HG03354 (cell line): ENCODE data around the gene IGFBP7.
"Not testable (repeated sequence)": the region's sequence is repeated elsewhere in the genome, so short reads cannot be mapped to it uniquely, and the experiment has no call there.

Source experiments
- ATAC-seq: cut with Tn5 transposase; IDR thresholded peaks from one replicate; pipeline ENCODE4 v1.9.1; 2021; ENCODE audit warnings: mild to moderate bottlenecking; ENCODE audit not compliant: unreplicated experiment, poor library complexity, severe bottlenecking

Gene IGFBP7

DNA sequence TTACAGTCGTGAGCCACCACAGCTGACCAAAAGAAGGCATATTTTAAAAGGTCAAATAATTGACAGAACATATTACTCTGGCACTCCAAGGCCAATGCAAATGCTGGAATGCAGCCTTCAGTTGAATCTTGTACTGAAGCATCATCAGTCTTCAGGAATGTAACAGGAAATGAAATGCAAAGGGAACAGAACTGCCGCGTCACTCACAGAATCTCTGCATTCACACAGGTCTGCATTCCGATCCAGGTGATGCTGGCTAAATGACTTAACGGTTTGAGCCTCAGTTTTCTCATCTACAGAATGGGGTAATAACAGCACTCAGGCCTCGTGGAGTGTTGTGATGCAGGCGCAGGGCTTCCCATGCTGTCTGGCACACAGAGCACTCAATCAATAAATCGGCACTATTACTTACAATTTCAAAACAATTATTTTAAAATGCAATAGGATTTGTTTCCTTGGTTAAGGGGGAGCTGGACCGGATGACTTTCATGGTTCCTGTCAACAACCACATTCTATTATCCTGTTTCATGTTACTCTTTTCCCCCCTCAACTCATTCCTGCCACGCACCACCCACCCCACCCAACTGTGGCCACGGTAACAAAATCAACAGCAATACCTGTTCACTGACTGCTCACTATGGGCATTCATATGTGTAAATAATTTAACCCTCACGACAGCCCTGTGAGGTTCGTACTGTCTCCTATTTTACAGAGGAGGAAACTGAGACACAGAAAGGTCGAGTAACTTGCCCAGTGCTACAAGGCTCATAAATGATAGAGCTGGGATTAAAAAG is 32.4 kb downstream of the IGFBP7 start:
- ATAC-seq: no peak

DNA sequence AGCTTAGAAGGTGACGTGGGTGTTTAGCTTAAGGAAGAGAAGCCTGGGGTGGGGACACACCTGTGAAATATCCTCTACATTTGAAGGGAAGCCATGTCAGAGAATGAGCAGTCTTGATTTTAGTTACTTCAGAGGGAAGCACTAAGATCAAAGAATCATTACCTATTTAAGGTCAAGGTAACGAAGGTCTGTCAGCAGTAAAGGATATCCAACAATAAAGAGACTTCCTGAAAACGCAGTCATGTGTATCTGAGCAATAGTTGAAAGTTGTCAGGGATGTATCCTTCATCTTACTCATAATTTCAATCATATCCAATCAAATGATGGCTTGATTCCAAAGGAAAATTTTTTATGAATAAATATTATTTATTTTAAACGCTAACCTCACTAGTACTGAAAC is 33.5 kb downstream of the IGFBP7 start:
- ATAC-seq: no peak

DNA sequence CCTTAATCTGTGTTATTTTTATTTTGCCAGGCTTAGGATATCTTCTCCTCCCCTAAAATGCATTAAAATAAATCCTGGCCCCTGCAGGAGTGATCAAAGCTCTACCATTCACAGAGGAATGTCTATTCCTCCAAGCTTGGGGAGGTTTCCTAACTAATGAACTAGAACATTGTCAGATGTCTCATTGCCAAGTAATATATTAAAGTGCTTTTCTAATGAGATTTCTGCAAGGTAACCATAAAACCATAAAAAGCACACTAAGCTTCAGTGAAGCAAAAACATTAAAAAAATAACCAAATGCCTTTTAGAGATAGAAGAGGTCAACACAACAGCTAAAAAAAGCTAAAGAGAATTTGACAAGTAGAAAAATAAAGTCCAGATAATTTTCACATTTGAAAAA is 34.8 kb downstream of the IGFBP7 start:
- no peak for ATAC-seq

- no peak for ATAC-seq
These were observed 35.4 kb downstream of the IGFBP7 start for GRCh38 chr4:57074744-57075143.

- ATAC-seq: no peak
These were observed 36.6 kb downstream of the IGFBP7 start for GRCh38 chr4:57073559-57073958.

DNA sequence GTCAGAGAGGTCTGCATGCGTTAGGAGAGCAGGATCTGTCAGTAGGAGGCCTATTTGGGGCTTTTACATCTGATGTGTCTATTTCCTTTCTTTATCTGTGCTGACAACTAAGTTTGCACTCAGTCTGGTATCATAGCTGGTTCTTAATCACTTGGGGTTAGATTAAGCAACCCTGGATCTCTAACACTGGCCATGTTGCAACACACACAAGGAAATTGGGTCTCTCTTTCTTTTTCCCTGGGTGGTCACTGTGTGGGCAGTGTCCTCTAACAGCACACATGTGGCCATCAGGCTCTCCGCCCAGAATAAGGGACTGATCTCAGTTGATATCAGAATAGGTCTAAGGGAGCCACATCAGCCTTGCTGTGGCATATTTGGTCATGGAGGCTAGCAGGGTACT is 38.9 kb downstream of the IGFBP7 start:
- no peak for ATAC-seq

DNA sequence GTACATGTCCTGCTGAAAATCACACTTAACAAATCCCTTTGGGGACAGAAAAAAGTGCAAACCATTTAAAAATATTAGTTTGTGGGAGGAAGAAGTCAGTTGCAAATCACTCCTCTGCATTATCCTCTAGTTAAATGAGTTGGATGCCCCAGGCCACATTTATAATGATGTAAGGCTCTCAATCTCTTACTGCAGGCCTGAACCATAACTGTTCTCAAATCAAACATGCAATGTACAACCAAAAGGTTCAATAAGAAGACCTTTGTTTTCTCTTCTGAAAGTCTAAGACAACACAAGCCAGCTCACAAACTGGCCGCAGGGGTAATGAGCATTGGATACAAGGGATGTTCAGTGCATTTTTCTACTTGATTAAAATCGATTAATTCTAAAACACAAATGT is 39.7 kb downstream of the IGFBP7 start:
- ATAC-seq: no peak

- ATAC-seq: no peak
These were observed 41.8 kb downstream of the IGFBP7 start for GRCh38 chr4:57068237-57068981.

DNA sequence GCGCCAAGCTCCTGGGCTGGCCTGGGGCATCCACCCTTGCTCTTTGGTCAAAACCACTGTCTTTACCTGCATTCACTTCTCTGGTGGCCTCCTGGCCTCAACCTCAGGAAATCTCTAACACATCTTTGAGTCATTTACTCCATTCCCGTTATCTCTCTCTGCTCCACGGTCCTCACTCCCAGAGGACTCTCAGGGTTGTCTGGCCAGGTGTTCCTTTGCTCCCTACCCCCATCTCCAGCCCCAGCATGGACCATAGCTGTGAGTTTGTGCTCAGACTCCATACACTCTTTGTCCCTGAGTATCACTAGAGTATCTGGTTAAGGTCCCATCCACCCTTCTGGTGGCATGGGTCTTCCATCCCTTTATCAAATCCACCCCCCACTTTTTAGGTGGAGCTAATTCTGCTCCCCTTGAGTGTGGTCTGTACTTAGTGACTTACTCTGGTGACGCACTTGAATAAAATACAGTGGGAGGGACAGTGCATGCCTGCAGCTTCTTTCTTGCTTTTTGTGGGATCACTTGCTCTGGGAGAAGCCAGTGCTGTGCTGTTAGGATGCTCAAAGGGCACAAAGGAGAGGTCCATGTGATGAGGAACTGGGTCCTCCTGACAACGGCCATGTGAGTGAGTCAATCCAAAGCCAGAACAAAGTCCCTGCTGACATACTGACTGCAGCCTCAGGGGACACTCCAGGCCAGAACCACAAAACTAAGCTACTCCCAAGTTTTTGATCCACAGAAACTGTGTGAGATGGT is 44.3 kb downstream of the IGFBP7 start:
- ATAC-seq: no peak

DNA sequence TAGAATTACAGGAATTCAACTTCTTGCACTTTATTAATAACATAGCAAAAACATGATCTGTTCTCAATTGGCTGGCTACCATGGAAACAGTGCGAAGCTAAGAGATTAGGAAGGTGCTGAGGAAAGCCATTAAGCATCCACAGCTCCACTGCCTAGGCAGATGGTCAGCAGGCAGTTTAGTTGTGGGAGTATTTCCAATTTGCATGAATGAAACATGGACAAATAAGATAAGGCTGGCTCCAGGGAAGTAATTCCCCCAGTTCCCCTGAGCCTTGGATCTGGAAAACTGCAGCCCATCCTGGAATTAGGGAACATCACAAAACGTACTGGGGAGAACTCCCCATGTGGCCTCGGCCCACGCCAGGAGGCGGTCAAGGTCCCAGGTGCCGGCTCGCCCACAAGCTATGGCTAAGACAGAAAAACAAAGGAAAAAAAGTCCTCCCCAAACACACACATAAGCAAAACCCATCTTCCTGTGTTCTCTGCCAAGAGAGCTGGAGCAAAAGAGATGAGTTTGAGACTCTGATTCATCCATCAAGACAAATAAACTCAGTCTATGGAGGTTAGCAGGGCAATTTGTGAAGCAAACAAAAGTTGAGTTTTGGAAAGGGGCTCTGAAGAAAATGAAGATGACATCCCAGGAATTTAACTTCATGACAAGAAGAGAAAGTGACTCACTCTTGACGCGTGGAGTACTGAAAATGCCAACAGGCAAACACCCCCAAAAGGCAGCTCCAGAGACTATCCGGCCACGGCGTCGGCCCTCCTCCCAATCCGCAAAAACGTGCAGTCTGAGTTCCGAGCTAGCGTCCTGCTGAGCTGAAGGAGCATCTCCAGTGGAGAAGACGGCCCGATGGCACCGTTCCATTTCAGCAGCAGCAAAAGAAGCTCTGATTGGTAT is 45.1 kb downstream of the IGFBP7 start:
- no peak for ATAC-seq

- ATAC-seq: no peak
These were observed 46.1 kb downstream of the IGFBP7 start for GRCh38 chr4:57064120-57064519.

DNA sequence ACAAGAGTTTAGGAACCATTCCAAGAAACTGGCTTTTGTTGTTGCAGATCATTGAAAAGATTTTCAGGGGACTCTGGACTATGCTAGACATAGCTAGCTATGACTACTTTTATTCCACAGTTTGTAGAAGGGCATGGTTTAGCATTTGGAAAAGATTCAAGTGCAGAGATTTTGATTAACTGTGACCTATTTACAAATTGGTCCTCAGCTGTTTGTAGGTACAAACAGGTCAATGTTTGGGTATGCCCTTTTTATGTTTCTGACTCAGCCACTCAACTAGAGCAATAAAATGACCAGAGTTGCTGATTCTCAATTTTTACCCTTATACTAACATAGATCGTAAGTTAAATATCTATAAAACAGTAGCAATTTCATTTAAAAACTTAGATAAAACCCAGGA is 46.7 kb downstream of the IGFBP7 start:
- ATAC-seq: no peak

DNA sequence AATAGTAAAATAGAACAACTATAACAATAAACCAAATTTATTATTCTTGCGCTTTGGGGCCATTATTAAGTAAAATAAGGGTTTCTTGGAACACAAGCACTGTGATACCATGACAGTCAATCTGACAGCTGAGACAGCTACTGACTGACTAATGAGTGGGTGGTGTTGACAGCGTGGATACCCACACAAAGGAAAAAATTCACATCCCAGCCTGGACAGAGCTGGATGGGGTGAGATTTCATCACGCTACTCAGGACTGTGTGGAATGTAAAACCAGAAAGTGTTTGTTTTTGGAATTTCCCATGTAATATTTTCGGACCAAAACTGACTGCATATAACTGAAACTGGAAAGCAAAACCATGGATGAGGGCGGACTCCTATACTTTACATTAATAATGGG is 48.8 kb downstream of the IGFBP7 start:
- ATAC-seq: no peak

DNA sequence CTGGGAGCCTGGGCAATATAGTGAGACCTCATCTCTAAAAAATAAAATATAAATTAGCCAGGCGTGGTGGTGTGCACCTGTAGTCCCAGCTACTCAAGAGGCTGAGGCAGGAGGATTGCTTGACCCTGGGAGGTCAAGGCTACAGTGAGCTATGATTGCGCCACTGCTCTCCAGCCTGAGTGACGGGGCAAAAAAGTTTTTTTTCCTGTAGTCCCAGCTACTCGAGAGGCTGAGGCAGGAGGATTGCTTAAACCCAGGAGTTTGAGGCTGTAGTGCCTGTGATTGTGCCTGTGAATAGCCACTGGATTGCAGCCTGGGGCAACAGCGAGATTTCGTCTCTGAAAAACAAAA is 49.5 kb downstream of the IGFBP7 start:
- not testable (repeated sequence) for ATAC-seq

GRCh38 chr4:57059890-57060716 is 50.1 kb downstream of the IGFBP7 start:
- no peak for ATAC-seq

DNA sequence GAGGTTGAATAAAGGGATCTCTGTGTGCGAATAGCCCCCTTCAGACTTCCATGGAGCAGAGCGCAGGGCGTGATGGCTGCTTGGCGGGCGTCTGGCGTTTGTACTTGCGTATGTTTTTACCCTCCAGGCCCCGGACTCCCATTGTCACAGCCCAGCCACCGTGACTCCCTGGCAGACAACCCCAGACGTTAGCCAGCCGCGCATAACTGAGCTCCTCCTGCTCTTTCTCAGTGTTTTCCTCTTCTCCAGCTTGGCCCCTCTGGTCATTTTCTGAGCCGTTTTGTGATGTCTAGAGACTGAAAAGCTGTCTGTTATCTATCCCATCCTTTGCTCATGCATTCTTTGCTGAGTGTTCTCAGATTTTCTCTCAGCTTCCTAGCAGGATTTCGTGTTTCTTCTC is 54.3 kb downstream of the IGFBP7 start:
- no peak for ATAC-seq

DNA sequence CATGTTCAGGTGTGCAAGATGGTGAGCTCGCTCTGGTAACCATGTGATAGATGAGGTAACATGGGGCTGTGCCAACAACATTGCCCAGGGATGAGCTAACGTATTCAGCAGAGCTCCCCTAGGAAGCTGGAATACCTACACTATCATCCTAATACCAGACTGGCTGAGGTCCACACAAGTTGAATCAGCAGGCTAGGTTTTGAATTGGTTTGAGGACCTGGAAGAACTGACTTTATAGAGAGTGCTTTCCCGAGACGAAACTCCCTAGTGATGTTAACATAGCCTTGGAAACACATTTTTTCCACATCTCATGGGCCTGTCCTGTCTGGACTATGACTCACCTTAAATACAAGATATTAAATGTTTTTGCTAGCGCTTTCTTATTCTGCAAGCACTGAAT is 56.7 kb downstream of the IGFBP7 start:
- ATAC-seq: no peak

DNA sequence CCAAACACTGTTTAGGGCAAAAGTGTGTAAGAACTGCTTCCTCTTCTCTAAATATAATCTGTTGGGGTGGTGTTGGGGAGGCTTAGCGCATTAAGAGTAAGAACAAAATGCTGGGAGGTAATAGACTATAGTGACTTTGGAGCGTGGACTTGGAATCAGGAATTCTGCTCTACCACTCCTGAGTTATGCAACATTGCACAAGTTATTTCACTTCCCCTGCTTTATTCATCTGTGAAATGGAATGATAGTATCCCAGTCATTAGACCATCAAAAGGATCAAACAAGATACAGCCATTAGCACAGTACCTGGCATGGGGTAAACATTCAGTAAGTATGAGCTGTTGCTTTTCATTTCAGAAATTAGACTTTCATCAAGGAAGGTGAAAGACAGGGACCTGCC is 58.7 kb downstream of the IGFBP7 start:
- ATAC-seq: no peak

DNA sequence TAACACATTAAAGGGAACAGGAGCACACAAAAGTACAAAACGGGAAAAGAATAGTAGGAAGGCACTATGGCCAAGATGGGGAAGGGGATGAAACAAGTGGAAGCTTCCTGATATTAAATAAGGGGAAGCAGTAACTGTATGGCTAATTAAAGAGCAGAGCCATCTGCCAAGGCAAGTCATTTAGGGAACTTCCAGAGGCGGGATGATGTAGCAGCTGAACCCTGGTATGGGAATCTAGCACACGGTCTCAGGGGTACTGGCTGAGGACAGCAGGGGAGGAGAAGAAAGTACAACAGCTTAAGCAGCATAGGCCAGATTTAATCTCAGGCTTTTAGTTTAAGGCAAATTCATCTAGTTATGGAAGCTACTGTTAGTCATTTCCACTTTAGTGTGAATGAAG is 59.1 kb downstream of the IGFBP7 start:
- ATAC-seq: no peak
